Measurements from ENCODE around the gene MRPL40. TPM values are rescaled to one million over a fixed set of nuclear protein-coding genes. Genes with fewer than 3 reads are reported as not detected.

MRPL40 gene
- total RNA-seq, 2 experiments from 2014 or later, result 10.7 to 11.3 TPM

DNA sequence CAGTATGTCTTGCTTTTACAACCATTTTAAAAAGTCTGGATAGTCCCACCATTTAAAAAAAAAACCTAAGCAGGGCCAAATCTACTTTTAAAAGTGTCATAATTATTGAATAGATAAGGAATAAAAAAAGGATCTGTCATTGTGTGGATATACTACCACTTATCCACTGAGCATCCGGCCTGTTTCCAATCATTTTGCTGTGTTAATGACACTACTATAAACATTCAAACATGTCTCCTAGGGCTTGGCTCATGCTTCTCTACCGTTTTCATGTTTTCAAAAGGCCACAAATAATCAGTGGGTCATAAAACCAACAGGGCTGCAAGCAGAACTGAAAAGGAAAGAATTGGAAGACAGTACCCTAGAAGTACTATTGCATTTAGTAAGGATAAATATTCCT is 27.7 kb downstream of the MRPL40 start:
- peaks cover 4% of the 10 kb centered on the region for H3K4me1 ChIP-seq (ENCODE audit: insufficient read depth, low read length)
- H3K4me3 ChIP-seq (ENCODE audit: low read length), result no peak overlapping the region
- H3K27ac Mint-ChIP-seq, result no peak overlapping the region
- DNase-seq, result no peak
- no peaks in the 10 kb centered on the region for H3K27me3 Mint-ChIP-seq
- intact Hi-C loops (cut with DNase I, micrococcal nuclease), result no loop called here
- no peaks in the 10 kb centered on the region for H3K9me3 Mint-ChIP-seq
- H3K36me3 ChIP-seq (ENCODE audit: insufficient read depth, low read length), result peaks cover 67% of the 10 kb centered on the region
- TF ChIP-seq, protein P1, sequence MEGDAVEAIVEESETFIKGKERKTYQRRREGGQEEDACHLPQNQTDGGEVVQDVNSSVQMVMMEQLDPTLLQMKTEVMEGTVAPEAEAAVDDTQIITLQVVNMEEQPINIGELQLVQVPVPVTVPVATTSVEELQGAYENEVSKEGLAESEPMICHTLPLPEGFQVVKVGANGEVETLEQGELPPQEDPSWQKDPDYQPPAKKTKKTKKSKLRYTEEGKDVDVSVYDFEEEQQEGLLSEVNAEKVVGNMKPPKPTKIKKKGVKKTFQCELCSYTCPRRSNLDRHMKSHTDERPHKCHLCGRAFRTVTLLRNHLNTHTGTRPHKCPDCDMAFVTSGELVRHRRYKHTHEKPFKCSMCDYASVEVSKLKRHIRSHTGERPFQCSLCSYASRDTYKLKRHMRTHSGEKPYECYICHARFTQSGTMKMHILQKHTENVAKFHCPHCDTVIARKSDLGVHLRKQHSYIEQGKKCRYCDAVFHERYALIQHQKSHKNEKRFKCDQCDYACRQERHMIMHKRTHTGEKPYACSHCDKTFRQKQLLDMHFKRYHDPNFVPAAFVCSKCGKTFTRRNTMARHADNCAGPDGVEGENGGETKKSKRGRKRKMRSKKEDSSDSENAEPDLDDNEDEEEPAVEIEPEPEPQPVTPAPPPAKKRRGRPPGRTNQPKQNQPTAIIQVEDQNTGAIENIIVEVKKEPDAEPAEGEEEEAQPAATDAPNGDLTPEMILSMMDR (IDR thresholded peaks at IDR 0.05), result no peak
- POLR2A ChIA-PET, result no interaction called here
- peaks cover 74% of the 10 kb centered on the region for H3K36me3 Mint-ChIP-seq (ENCODE audit: low read depth)
- no peak overlapping the region for H3K27ac ChIP-seq (ENCODE audit: low read depth in 1 of 2, low read length in 2 of 2)
- H3K4me3 Mint-ChIP-seq, result no peak overlapping the region
- no peaks in the 10 kb centered on the region for H3K4me1 Mint-ChIP-seq (ENCODE audit: low read depth)
- no peak for ATAC-seq (ENCODE audit: poor library complexity)
- H3K9me3 ChIP-seq (ENCODE audit: control insufficient read depth in 1 of 2, insufficient read depth in 1 of 2, low read length in 2 of 2), result no peaks in the 10 kb centered on the region
- CTCF ChIA-PET, result interaction anchor here (0.6 to 0.9 kb wide), 2 partner anchors 15 to 264 kb away, joined by 3 read pairs; no protein-coding TSS in a partner anchor
- no peaks in the 10 kb centered on the region for H3K27me3 ChIP-seq (ENCODE audit: control insufficient read depth in 1 of 2, insufficient read depth in 2 of 2, low read length in 2 of 2)

DNA sequence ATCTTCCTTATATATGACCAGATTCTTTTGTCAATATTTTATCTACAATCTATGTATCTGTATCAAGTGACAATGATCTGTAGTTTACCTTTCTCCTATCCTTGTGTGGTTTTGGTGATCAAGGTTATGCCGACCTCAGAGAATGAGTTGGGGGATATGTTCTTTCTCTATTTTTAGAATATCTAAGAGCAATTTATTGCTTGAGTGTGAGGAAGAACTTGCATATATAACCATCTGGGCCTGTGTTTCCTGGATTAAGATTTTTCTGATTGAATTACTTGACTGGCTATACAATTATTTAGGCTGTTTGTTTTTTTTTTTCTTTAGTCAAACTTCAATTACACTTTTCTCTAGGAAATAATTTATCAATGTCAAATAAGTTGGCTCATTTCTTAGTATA is 29.2 kb downstream of the MRPL40 start:
- no peak for DNase-seq
- Mint-ChIP-seq H3K4me1 (ENCODE audit: low read depth) (no peaks in the 10 kb centered on the region), H3K4me3 (no peak overlapping the region), H3K36me3 (ENCODE audit: low read depth) (peaks cover 74% of the 10 kb centered on the region), H3K27me3 (no peaks in the 10 kb centered on the region), H3K27ac (no peak overlapping the region), H3K9me3 (no peaks in the 10 kb centered on the region)
- ATAC-seq (ENCODE audit: poor library complexity), result no peak
- Histone ChIP-seq H3K4me1 (ENCODE audit: insufficient read depth, low read length) (peaks cover 4% of the 10 kb centered on the region), H3K27me3 (ENCODE audit: control insufficient read depth in 1 of 2, insufficient read depth in 2 of 2, low read length in 2 of 2) (no peaks in the 10 kb centered on the region), H3K4me3 (ENCODE audit: low read length) (no peak overlapping the region), H3K27ac (ENCODE audit: low read depth in 1 of 2, low read length in 2 of 2) (no peak overlapping the region), H3K36me3 (ENCODE audit: insufficient read depth, low read length) (peaks cover 67% of the 10 kb centered on the region), H3K9me3 (ENCODE audit: control insufficient read depth in 1 of 2, insufficient read depth in 1 of 2, low read length in 2 of 2) (no peaks in the 10 kb centered on the region)
- ChIA-PET CTCF (no interaction called here), POLR2A (no interaction called here)
- intact Hi-C loops (cut with DNase I, micrococcal nuclease), result no loop called here
- TF ChIP-seq, protein P1 (IDR thresholded peaks at IDR 0.05), result no peak

DNA sequence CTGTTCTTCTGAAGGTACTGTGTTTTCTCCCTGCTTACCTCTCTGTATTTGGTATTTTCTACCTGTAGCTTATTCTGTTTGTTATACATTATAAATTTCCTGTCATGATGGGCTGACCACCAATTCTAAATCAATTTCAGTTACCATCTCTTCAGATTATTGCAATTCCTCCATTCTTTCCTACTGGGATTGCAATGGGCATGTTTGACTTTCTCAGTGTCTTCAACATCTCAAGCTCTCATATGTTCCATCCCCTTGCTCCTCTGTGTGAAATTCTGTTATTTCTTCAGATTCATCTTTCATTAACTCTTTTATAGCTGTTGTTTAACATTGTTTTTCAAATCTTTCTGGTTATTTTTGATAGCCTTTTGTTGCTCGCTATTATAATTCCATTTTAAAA is 30.7 kb downstream of the MRPL40 start:
- intact Hi-C loops (cut with DNase I, micrococcal nuclease), result no loop called here
- Histone ChIP-seq H3K4me1 (ENCODE audit: insufficient read depth, low read length) (peaks cover 4% of the 10 kb centered on the region), H3K27me3 (ENCODE audit: control insufficient read depth in 1 of 2, insufficient read depth in 2 of 2, low read length in 2 of 2) (no peaks in the 10 kb centered on the region), H3K4me3 (ENCODE audit: low read length) (no peak overlapping the region), H3K9me3 (ENCODE audit: control insufficient read depth in 1 of 2, insufficient read depth in 1 of 2, low read length in 2 of 2) (no peaks in the 10 kb centered on the region), H3K36me3 (ENCODE audit: insufficient read depth, low read length) (peaks cover 69% of the 10 kb centered on the region), H3K27ac (ENCODE audit: low read depth in 1 of 2, low read length in 2 of 2) (no peak overlapping the region)
- no peaks in the 10 kb centered on the region for H3K27me3 Mint-ChIP-seq
- no peak overlapping the region for H3K4me3 Mint-ChIP-seq
- H3K36me3 Mint-ChIP-seq (ENCODE audit: low read depth), result peaks cover 76% of the 10 kb centered on the region
- DNase-seq (no peak), ATAC-seq (ENCODE audit: poor library complexity) (no peak)
- POLR2A ChIA-PET, result interaction anchor here (1.5 kb wide), 1 partner anchor 17 kb away, joined by 5 read pairs; the partner anchor contains the start of gene CDC45
- CTCF ChIA-PET, result no interaction called here
- H3K27ac Mint-ChIP-seq, result no peak overlapping the region
- TF ChIP-seq, protein P1 (IDR thresholded peaks at IDR 0.05), result no peak
- no peaks in the 10 kb centered on the region for H3K9me3 Mint-ChIP-seq
- H3K4me1 Mint-ChIP-seq (ENCODE audit: low read depth), result no peaks in the 10 kb centered on the region
